GM12873 (cell line): ENCODE data around the gene CYREN.

ENCODE experiments used
- TF ChIP-seq, protein P1 (sequence below): IDR thresholded peaks from 2 replicates; pipeline ENCODE4 v1.5.1; 2012; ENCODE audit warnings: low read depth, mild to moderate bottlenecking, moderate library complexity, low read length, control low read depth; ENCODE audit not compliant: insufficient read depth; ENCODE audit errors: missing control alignments

Gene CYREN

DNA sequence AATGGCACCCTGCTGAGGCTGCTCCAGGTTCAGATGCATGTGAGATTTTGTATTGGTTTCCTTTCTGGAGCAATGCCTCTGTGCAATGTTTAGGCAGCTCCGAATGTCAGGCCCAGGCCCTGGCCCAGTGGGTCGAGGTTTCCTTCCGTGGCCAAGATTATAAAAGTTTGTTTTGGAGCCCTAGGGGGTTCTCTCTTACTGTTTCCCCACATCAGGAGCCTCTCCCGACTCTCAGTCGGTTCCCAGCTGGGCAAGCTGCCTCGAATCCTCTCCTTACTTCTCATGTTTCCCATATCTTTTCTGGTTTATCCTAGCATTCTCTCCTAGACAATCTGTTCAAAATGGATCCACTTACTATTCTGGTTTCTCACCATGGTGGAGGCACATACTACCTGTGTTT is 11.6 kb downstream of the CYREN start:
- TF ChIP-seq, protein P1, sequence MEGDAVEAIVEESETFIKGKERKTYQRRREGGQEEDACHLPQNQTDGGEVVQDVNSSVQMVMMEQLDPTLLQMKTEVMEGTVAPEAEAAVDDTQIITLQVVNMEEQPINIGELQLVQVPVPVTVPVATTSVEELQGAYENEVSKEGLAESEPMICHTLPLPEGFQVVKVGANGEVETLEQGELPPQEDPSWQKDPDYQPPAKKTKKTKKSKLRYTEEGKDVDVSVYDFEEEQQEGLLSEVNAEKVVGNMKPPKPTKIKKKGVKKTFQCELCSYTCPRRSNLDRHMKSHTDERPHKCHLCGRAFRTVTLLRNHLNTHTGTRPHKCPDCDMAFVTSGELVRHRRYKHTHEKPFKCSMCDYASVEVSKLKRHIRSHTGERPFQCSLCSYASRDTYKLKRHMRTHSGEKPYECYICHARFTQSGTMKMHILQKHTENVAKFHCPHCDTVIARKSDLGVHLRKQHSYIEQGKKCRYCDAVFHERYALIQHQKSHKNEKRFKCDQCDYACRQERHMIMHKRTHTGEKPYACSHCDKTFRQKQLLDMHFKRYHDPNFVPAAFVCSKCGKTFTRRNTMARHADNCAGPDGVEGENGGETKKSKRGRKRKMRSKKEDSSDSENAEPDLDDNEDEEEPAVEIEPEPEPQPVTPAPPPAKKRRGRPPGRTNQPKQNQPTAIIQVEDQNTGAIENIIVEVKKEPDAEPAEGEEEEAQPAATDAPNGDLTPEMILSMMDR, result no peak

DNA sequence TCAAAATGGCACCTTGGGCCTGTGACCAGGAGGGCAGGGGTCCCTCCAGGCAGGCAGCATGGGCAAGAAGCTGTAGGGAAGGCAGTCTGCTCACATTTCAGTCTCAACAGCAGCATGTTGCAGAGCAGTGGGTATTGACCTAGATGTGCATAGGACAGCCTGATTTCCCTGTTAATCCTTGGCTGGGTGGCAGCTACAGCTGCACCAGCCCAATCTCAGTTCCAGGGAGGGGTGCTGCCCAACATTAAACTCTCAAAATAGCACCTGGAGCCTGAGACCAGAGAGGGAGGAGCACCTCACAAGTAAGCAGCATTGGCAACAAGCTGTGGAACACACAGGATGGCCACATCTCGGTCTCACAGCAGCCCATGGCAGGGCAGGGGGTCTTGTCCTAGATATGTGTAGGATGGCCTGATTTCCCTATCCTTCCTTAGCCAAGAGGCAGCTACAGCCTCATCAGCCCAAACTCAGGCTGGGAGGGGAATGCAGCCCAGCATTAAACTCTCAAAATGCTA is 12.3 kb downstream of the CYREN start:
- TF ChIP-seq, protein P1, result no peak

DNA sequence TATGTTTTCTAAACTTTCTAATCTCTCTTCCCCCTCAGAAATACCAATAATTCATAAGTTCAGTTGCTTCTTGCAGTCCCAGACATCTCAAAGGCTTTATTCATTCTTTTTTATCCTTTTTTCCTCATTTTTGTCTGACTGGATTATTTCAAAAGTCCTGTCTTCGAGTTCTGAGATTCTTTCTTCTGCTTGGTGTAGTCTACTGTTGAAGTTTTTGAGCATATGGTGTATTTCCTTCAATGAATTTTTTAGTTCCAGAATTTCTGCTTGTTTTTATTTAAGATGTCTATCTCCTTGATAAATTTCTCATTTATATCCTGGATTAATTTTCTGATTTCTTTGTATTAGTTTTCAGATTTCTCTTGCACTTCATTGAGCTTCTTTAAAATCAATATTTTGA is 14.2 kb downstream of the CYREN start:
- TF ChIP-seq, protein P1, result no peak

DNA sequence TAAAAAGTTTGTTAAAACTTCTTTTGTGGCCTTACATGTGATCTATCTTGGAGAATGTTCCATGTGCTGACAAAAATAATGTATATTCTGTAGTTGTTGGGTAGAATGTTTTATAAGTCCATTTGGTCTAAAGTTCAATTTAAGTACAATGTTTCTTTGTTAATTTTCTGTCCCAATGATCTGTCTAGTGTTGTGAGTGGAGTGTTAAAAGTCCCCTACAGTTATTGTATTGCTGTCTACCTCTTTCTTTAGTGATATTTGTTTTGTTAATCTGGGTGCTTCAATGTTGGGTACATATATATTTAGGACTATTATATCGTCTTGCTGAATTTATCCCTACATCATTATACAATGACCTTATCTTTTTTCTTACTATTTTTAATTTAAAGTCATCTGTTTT is 15.8 kb downstream of the CYREN start:
- TF ChIP-seq, protein P1, result no peak

DNA sequence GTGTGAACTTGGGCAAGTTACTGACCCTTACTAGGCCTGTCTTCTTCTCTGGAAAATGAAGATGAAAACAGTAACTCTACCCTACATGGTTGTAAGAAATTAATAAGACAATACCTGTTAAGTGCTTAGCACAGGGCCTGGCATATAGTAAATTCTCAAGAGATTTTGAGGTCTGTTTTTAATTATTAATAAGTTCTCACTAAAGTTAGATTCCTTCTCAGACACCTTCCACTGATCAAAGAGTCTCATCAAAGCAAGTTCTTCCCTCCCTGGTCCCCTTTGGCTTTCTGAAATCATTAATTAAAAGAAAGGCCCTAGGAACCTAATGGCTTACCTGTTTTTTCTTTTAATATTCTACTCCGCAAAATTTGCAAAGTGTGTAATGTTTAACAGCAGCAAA is 18.1 kb downstream of the CYREN start:
- TF ChIP-seq, protein P1, result no peak

DNA sequence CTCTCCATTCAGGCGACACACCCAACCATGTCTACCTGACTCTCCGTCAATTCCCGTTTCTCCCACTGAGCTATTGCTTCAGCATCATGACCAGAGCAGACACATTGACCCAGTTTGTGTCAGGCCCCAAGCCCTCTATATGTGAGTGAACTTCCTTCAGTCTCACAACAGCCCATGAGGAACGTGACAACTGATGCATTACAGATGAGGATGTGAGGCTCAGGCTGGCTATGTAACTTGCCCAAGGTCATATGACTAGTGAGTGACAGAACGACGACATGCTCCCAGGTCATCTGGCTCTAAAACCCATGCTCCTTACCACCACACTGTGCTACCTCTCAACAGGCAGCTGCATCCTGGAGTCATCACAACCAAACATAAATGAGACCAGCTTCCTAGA is 19.0 kb downstream of the CYREN start:
- TF ChIP-seq, protein P1, result no peak

DNA sequence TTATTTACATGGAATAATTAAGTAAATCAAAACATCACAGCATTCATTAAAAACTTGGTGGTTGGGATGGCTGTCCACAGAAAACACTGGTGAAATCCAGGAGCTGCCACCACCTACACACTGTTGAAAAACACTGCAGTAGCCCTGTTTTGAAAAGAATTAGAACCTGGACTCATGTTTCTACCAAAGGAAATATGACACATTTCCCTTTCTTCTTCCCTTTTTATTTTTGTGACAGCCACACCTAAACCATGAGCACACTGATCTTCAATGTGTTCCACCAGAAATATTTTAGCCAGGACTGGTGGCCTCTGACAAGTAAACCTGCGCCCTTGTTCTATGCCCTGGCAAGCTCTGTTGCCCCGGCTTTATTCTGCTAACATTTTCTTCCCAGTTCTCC is 19.4 kb downstream of the CYREN start:
- TF ChIP-seq, protein P1, result no peak
